Lower lobe of right lung (tissue), 2 donors: ENCODE measurements around the gene CD72. TPM values are rescaled to one million over a fixed set of nuclear protein-coding genes. Genes with fewer than 3 reads are reported as not detected.

Experiments
- ATAC-seq, 2 donors: fragments of 200-7000 bp; cut with Tn5 transposase; one replicate each; pipeline ENCODE4 v1.9.1; 2020 to 2022; ENCODE audit warnings: mild to moderate bottlenecking in 2 of 2, moderate library complexity in 2 of 2
- DNase-seq: peaks from one replicate; pipeline ENCODE4 v3.0.0-alpha.2; 2020
- H3K27ac ChIP-seq: fragments of 200-600 bp; one replicate; pipeline ENCODE4 v1.8.0; 2022
- H3K27me3 ChIP-seq: fragments of 200-600 bp; one replicate; pipeline ENCODE4 v1.8.0; 2022; ENCODE audit warnings: low read depth
- H3K36me3 ChIP-seq: fragments of 200-600 bp; one replicate; pipeline ENCODE4 v1.8.0; 2022; ENCODE audit warnings: mild to moderate bottlenecking
- H3K4me1 ChIP-seq: fragments of 200-600 bp; one replicate; pipeline ENCODE4 v1.8.0; 2022
- H3K4me3 ChIP-seq: fragments of 200-600 bp; one replicate; pipeline ENCODE4 v1.8.0; 2022; ENCODE audit warnings: mild to moderate bottlenecking
- H3K9me3 ChIP-seq: fragments of 200-600 bp; one replicate; pipeline ENCODE4 v1.8.0; 2022
- intact Hi-C: fragments of 100-400 bp; cut with DNase I; formaldehyde crosslinking; loops from one replicate; pipeline ENCODE4 v1.11.0; 2022
- total RNA-seq: library from RNA; stranded (reverse); fragmentation: NEBNext Ultra II Directional; extraction: Animal tissue kit (Norgen Biotek cat#: 25700); gene quantifications from one replicate; pipeline ENCODE4 v1.2.1, GENCODE V29; 2021
- TF ChIP-seq, protein P1 (sequence below): fragments of 200-600 bp; IDR thresholded peaks from one replicate; pipeline ENCODE4 v1.8.0; 2022; ENCODE audit warnings: antibody characterized with exemption, mild to moderate bottlenecking
- donor health status: DM: no; HTN: yes; CAD: no; lungs with severe emphysema.

Gene CD72
- total RNA-seq, 1 donor from 2014 or later: 4.5 TPM

GRCh38 chr9:35608221-35608620, 10.0 kb downstream of the CD72 start:
- Histone ChIP-seq H3K27me3 (no peaks in the 10 kb centered on the region), H3K9me3 (no peaks in the 10 kb centered on the region), H3K36me3 (peaks cover 32% of the 10 kb centered on the region), H3K4me1 (peaks cover 24% of the 10 kb centered on the region), H3K27ac (no peak overlapping the region), H3K4me3 (no peak overlapping the region)
- TF ChIP-seq, protein P1, sequence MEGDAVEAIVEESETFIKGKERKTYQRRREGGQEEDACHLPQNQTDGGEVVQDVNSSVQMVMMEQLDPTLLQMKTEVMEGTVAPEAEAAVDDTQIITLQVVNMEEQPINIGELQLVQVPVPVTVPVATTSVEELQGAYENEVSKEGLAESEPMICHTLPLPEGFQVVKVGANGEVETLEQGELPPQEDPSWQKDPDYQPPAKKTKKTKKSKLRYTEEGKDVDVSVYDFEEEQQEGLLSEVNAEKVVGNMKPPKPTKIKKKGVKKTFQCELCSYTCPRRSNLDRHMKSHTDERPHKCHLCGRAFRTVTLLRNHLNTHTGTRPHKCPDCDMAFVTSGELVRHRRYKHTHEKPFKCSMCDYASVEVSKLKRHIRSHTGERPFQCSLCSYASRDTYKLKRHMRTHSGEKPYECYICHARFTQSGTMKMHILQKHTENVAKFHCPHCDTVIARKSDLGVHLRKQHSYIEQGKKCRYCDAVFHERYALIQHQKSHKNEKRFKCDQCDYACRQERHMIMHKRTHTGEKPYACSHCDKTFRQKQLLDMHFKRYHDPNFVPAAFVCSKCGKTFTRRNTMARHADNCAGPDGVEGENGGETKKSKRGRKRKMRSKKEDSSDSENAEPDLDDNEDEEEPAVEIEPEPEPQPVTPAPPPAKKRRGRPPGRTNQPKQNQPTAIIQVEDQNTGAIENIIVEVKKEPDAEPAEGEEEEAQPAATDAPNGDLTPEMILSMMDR: no peak
- intact Hi-C loops: no loop called here
- no peak for ATAC-seq
- DNase-seq: no peak

DNA sequence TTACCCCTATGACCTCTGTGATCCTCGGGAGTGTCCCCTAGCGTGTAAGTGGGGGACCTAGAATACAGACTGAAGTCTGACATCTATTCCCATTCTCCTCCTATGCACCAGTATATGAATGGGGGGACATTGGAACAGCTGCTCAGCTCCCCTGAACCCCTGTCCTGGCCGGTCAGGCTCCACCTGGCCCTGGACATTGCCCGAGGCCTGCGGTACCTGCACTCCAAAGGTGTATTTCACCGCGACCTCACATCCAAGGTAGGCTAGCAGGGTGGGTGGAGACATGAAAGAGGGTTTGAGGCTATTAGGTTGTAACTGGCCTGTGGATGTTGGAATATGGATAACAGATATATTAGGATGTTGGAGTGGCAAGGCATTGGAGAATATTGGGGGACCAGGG, 11.5 kb downstream of the CD72 start:
- ATAC-seq (no peak), DNase-seq (no peak)
- Histone ChIP-seq H3K27ac (no peak overlapping the region), H3K27me3 (no peaks in the 10 kb centered on the region), H3K9me3 (no peaks in the 10 kb centered on the region), H3K36me3 (peaks cover 32% of the 10 kb centered on the region), H3K4me3 (peak overlapping the region; percentile 83), H3K4me1 (peaks cover 29% of the 10 kb centered on the region)
- TF ChIP-seq, protein P1: no peak
- intact Hi-C loops: no loop called here

GRCh38 chr9:35606138-35606504, 12.1 kb downstream of the CD72 start:
- no peaks in the 10 kb centered on the region for H3K27me3 ChIP-seq
- peak overlapping the region; percentile 83 for H3K4me3 ChIP-seq
- ATAC-seq (no peak), DNase-seq (no peak)
- peaks cover 29% of the 10 kb centered on the region for H3K4me1 ChIP-seq
- H3K36me3 ChIP-seq: peaks cover 32% of the 10 kb centered on the region
- H3K9me3 ChIP-seq: no peaks in the 10 kb centered on the region
- intact Hi-C loops: no loop called here
- TF ChIP-seq, protein P1: no peak
- H3K27ac ChIP-seq: peak overlapping the region; percentile 75

DNA sequence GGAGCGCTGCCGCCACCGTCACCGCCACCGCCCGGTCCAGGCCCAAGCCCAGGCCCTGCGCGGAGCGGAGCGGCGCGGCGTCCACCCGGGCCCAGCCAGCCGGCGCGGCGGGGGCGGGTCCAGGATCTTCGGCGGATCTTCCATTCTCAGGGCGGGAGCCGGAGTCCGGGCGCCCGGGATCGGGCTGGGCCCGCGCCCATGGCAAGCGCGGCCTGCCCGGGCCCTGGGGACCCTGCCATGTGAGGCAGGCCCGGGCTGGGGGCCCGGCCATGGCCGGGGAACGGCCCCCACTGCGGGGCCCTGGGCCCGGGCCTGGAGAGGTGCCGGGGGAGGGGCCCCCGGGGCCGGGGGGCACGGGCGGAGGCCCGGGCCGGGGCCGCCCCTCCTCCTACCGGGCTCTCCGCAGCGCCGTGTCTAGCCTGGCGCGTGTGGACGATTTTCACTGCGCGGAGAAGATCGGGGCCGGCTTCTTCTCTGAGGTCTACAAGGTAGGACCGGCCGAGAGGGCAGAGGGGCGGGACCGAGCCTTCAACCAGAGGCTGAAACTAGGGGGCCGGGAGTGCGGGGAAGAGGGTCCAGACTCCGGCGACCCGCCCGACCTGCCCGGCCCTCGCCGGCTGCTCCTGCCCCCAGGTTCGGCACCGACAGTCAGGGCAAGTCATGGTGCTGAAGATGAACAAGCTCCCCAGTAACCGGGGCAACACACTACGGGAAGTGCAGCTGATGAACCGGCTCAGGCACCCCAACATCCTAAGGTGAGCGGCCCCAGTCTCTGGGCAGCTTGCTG, 12.7 kb downstream of the CD72 start:
- intact Hi-C loops: no loop called here
- TF ChIP-seq, protein P1: no peak
- no peak for DNase-seq
- Histone ChIP-seq H3K4me1 (peaks cover 29% of the 10 kb centered on the region), H3K27ac (peak overlapping the region; percentile 75), H3K36me3 (peaks cover 32% of the 10 kb centered on the region), H3K27me3 (no peaks in the 10 kb centered on the region), H3K9me3 (no peaks in the 10 kb centered on the region), H3K4me3 (peak overlapping the region; percentile 83)
- ATAC-seq: no peak

DNA sequence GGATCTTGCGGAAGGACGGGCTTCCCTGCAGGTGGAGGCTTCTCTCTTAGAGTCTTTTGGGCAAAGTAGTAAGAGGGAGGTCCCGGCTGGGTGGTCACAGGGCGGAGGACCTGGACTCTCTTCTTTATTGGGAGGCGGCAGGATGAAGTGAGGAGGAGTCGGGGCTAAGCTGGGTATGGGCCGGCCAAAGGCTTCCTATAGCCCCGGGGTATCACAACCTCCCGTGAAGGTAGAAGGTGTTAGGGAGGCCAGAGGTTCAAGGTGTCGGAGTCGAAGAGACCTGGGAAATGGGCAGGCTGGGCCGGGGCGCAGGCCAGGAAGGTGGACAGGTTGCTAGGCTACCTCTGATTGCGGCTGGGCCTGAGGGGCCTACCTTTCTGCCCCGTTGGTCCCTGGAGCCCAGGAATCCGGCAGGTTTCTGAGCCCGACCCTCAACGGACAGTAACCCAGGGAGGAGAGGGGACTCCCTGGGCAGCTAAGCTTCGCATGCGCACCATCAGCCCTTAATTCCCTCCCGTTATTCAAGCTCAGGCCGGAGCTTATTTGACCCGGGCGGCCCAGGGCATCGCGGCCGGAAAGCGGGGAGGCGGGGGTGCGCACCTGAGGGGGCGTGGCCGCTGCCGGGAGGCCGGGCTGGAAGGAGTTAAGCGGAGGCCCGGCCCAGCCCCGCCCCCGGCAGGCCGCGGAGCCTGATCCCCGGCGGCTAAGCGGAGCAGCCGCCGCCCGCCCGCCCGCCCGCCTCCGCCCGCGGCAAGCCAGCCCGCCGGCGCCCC, 13.4 kb downstream of the CD72 start, which contains the start of gene TESK1:
TESK1 (plus strand) TSS at position 685 of the 773 bp plus-strand sequence. CDS start 358 bp downstream, outside the sequence.
- ATAC-seq: peak; percentile 76 to 82
- TF ChIP-seq, protein P1: no peak
- DNase-seq: peak; percentile 86
- no peaks in the 10 kb centered on the region for H3K27me3 ChIP-seq
- H3K4me1 ChIP-seq: peaks cover 29% of the 10 kb centered on the region
- peak within 1 kb of the TSS; percentile 83 for H3K4me3 ChIP-seq
- peaks cover 28% of the 10 kb centered on the region for H3K36me3 ChIP-seq
- peak within 1 kb of the TSS; percentile 90 for H3K27ac ChIP-seq
- intact Hi-C loops: no loop called here
- H3K9me3 ChIP-seq: no peaks in the 10 kb centered on the region
